Activated T-cell treated with anti-CD3 and anti-CD28 coated beads for 48 hours (primary cell): ENCODE results near the gene ZNF12.

Experiments
- DNase-seq: peaks from one replicate; pipeline ENCODE4 v3.0.0-alpha.2; 2020; ENCODE audit warnings: low read depth

The ZNF12 gene

GRCh38 chr7:6647080-6647479, 59.7 kb downstream of the ZNF12 start:
- DNase-seq = no peak

GRCh38 chr7:6646465-6646864, 60.3 kb downstream of the ZNF12 start:
- no peak for DNase-seq

- no peak for DNase-seq
Measured at GRCh38 chr7:6644728-6645127, 62.0 kb downstream of the ZNF12 start.

- DNase-seq = no peak
Measured at GRCh38 chr7:6643915-6644625, 62.7 kb downstream of the ZNF12 start.

GRCh38 chr7:6642861-6643640, 63.7 kb downstream of the ZNF12 start:
- no peak for DNase-seq

- DNase-seq = no peak
Measured at GRCh38 chr7:6642239-6642839, 64.4 kb downstream of the ZNF12 start.

GRCh38 chr7:6641305-6642035, 65.3 kb downstream of the ZNF12 start:
- DNase-seq = no peak

GRCh38 chr7:6640246-6640721, 66.5 kb downstream of the ZNF12 start:
- peak; percentile 43 for DNase-seq

GRCh38 chr7:6639627-6640026, 67.1 kb downstream of the ZNF12 start:
- DNase-seq = no peak

- no peak for DNase-seq
Measured at GRCh38 chr7:6639032-6639431, 67.7 kb downstream of the ZNF12 start.
